NCI-H146 (cell line): ENCODE data around the gene VAMP2.
A peak's percentile ranks its signal among the peaks of the same experiment; 100 is the strongest.

Experiments
- DNase-seq: peaks from one replicate; lab custom pipeline; 2025; lab: John Stamatoyannopoulos, UW

VAMP2 gene

GRCh38 chr17:8142887-8143580 lies 19.7 kb downstream of the VAMP2 start:
- no peak for DNase-seq

- no peak for DNase-seq
Observed at GRCh38 chr17:8142158-8142886, 20.4 kb downstream of the VAMP2 start.

- DNase-seq, result no peak
Observed at GRCh38 chr17:8141741-8142140, 21.0 kb downstream of the VAMP2 start.

GRCh38 chr17:8141045-8141444 lies 21.7 kb downstream of the VAMP2 start:
- DNase-seq, result no peak

GRCh38 chr17:8140065-8141029 lies 22.4 kb downstream of the VAMP2 start:
- DNase-seq, result no peak

DNA sequence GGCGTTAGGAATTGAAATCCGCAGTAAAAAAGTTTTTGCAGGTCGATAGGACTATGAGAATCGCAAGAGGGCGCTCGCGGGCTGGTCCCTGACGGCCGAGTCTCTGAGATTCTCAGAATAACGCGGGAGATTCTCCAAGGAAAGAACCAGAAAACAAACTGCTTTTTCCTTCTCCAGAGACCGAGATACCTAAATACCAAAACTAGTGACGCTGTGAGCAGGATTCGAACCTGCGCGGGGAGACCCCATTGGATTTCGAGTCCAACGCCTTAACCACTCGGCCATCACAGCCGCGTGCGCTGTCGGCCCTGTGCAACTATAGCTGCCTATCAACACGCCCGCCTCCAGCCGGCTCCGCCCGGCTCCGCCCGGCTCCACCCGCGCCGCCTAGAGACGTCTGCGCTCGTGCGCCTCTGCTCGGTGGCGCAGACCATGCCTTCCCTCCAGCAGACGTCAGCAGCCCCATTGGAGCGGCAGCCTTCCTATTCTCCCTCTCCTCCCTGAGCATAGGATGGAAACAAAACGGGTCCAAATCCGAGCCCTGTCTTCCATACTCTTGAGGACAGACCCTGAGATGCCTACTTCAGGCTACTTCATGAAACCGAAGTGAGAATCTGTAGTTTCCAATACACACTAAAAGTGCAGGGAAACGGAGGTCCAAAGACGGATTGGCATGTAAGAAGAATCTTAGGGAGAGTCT lies 23.9 kb downstream of the VAMP2 start:
- DNase-seq, result peak; percentile 96

DNA sequence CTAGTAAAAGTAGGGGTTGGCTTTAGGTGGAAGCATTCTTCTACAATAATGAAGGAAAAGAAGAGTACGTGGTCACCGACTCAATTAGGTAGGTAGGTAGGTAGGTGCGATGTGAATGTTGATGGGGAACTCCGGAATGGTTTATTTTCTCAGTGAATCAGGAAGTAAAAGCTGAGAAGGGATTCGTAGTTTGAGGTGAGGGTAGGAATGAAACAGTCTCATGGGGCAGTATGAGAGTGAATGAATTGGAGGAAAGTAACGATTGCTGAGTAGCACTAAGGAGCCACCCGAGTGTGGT lies 24.4 kb downstream of the VAMP2 start:
- DNase-seq, result no peak

DNA sequence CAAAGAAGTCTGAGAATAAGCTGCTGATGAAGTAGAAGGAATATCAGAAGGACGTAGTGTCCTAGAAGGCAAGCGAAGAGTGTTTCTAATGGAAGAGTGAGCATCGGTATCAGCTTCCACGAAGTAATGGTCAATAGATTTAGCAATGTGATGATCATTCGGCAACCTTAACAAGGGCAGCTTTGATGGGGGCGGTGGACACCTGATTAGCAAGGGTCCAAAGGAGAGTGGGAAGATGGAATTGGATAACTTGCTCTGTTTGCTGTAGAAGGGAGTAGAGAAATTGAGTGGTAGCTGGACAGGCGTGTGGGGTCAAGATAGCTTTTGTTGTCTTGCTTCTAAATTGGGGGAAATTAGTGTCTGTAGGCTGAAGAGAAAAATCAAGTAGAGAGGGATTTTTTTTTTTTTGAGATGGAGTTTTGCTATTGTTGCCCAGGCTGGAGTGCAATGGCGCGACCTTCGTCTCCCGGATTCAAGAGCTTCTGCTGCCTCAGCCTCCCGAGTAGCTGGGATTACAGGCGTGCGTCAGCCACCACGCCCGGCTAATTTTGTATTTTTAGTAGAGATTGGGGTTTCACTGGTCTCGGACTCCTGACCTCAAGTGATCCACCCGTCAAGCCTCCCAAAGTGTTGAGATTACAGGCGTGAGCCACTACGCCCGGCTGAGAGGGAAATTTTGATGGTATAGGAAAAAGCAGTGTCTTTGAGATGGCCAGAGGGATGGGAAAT lies 24.9 kb downstream of the VAMP2 start:
- no peak for DNase-seq

- no peak for DNase-seq
Observed at GRCh38 chr17:8133941-8134340, 28.8 kb downstream of the VAMP2 start.

GRCh38 chr17:8133399-8133798 lies 29.3 kb downstream of the VAMP2 start:
- DNase-seq, result no peak

- DNase-seq, result no peak
Observed at GRCh38 chr17:8131844-8132441, 30.8 kb downstream of the VAMP2 start.

DNA sequence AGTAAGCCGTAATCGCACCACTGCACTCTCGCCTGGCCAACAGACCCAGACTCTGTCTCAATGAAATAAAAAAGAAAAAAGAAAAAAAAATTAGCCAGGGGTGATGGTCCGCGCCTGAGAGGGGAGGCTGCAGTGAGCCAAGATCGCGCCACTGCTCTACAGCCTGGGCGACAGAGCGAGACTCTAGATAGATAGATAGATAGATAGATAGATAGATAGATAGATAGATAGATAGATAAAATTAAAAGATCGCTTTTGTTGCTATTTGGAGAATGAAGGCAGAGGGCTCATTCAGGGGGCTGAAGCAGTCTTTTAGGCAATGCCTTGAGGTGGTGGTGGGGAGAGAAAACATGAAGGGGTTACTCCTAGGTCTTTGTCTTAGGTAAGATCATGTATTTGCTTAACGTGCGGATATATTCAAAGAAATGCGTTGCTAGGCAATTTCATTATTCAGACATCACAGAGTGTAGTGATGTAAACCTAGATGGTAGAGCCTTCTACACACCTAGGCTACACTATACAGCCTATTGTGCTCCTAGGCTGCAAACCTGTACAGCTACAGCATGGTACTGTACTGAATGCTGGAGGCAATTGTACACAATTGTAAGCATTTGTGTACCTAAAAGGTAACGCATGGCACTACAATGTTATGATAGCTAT lies 34.5 kb downstream of the VAMP2 start:
- DNase-seq, result peak; percentile 39

DNA sequence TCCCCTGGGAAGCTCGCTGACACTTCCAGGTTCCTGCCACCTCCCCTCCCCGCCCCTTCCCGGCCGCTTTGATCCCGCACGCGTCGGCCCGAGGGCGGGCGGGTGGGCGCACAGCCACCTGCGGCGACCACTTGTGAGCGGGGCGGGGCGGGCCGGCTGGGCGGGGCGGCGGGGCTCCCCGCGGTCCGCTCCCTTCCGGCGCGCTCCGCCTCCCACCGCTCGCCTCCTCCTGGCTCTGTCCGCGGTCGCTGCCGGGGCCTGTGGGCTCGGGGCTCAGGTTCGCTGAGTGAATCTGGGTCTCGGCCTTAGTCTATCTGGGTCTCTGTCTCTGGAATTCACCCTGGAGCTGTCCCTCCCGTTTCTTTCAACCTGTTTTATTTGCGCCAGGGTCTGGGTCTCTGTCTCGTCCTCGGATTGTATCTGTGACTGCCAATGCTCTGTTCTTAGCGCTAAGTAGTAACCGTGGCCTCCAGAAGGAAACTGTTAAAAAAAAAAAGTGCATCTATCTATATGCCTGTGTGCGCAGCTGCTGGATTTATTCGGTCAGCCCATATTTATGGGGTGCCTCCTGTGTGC lies 36.2 kb downstream of the VAMP2 start:
- DNase-seq, result peak; percentile 71

- DNase-seq, result peak; percentile 60
Observed at GRCh38 chr17:8125947-8126490, 36.7 kb downstream of the VAMP2 start.

- DNase-seq, result peak; percentile 71
Observed at GRCh38 chr17:8125154-8125946, 37.4 kb downstream of the VAMP2 start.

- DNase-seq, result peak; percentile 24
Observed at GRCh38 chr17:8124350-8125153, 38.2 kb downstream of the VAMP2 start.

GRCh38 chr17:8123695-8124349 lies 38.9 kb downstream of the VAMP2 start, which contains the start of gene HES7:
Gene HES7 (minus strand): TSS chr17:8124106. CDS start chr17:8124084, 22 bp downstream.
- peak; percentile 32 for DNase-seq
